SK-N-SH (cell line): ENCODE data around the gene TNFRSF4. TPM values are rescaled to one million over a fixed set of nuclear protein-coding genes. Genes with fewer than 3 reads are reported as not detected.

Experiments used
- CTCF ChIA-PET: fragments of 300-600, 350-600 bp; formaldehyde crosslinking; extraction: SDS; loops from one replicate; lab custom pipeline; 2021; lab: Yijun Ruan, JAX
- POLR2A ChIA-PET: fragments of 350-600 bp; sonication (Branson Sonifier 250); formaldehyde crosslinking; extraction: SDS; loops from one replicate; lab custom pipeline; 2020; ENCODE audit warnings: antibody characterized with exemption, inconsistent platforms; lab: Yijun Ruan, JAX
- DNase-seq: peaks from one replicate; pipeline ENCODE4 v3.0.0; 2012
- H2AFZ ChIP-seq: fragments of 200-600 bp; sonication (generic); 2 replicates; pipeline ENCODE4 v1.8.1; 2016; ENCODE audit warnings: antibody characterized with exemption, mild to moderate bottlenecking, low read depth
- H3F3A ChIP-seq: fragments of 200-600 bp; sonication (generic); replicated peaks from 2 replicates; pipeline ENCODE3; 2016; ENCODE audit warnings: antibody characterized with exemption, mild to moderate bottlenecking; ENCODE audit not compliant: insufficient read depth
- H3K27ac ChIP-seq, 2 experiments: fragments of 200-500 bp in 1 of 2; fragments of 200-600 bp in 1 of 2; sonication (Bioruptor generic) in 1 of 2; sonication (generic), shearing (Covaris generic) in 1 of 2; 2 replicates each; pipeline versions ENCODE4 v1.5.1 to v1.6.1; 2014 to 2016; ENCODE audit warnings: low read depth in 2 of 2, inconsistent platforms in 1 of 2, low read length in 1 of 2, mild to moderate bottlenecking in 1 of 2, mixed read lengths in 1 of 2
- H3K27me3 ChIP-seq: fragments of 200-600 bp; sonication (generic), shearing (Covaris generic); 2 replicates; pipeline ENCODE4 v1.6.1; 2016; ENCODE audit warnings: mixed run types; ENCODE audit not compliant: insufficient read depth
- H3K36me3 ChIP-seq, 2 experiments: fragments of 200-500 bp in 1 of 2; fragments of 200-600 bp in 1 of 2; sonication (Bioruptor generic) in 1 of 2; sonication (generic) in 1 of 2; replicated peaks in 1 of 2; 2 replicates each; pipeline versions ENCODE3 to v1.5.1; 2014 to 2016; ENCODE audit warnings: low read length in 1 of 2, mild to moderate bottlenecking in 1 of 2; ENCODE audit not compliant: insufficient read depth in 2 of 2, control insufficient read depth in 1 of 2
- H3K4me1 ChIP-seq, 2 experiments: fragments of 200-500 bp in 1 of 2; fragments of 200-600 bp in 1 of 2; sonication (Bioruptor generic) in 1 of 2; sonication (generic), shearing (Covaris generic) in 1 of 2; 2 replicates each; pipeline versions ENCODE4 v1.5.1 to v1.6.1; 2014 to 2016; ENCODE audit warnings: low read depth in 1 of 2, low read length in 1 of 2, mixed run types in 1 of 2; ENCODE audit not compliant: insufficient read depth in 2 of 2, control insufficient read depth in 1 of 2
- H3K4me2 ChIP-seq: fragments of 200-600 bp; sonication (generic), shearing (Covaris generic); 2 replicates; pipeline ENCODE4 v1.6.1; 2017; ENCODE audit warnings: mixed run types
- H3K4me3 ChIP-seq, 2 experiments: fragments of 200-500 bp in 1 of 2; fragments of 200-600 bp in 1 of 2; sonication (Bioruptor generic) in 1 of 2; sonication (generic), shearing (Covaris generic) in 1 of 2; 2 replicates each; pipeline versions ENCODE4 v1.5.1 to v1.8.1; 2014 to 2016; ENCODE audit warnings: low read depth in 2 of 2, inconsistent platforms in 1 of 2, low read length in 1 of 2, mild to moderate bottlenecking in 1 of 2, mixed read lengths in 1 of 2, moderate library complexity in 1 of 2
- H3K79me2 ChIP-seq: fragments of 200-600 bp; sonication (generic); 2 replicates; pipeline ENCODE4 v1.8.1; 2017; ENCODE audit warnings: mild to moderate bottlenecking; ENCODE audit not compliant: insufficient read depth
- H3K9ac ChIP-seq: fragments of 200-600 bp; sonication (generic); 2 replicates; pipeline ENCODE4 v1.6.1; 2017; ENCODE audit warnings: mixed run types
- H3K9me2 ChIP-seq: fragments of 200-600 bp; sonication (generic); 2 replicates; pipeline ENCODE4 v1.6.1; 2017; ENCODE audit warnings: mixed run types
- H3K9me3 ChIP-seq: fragments of 200-600 bp; sonication (generic); 2 replicates; pipeline ENCODE4 v1.6.1; 2017; ENCODE audit warnings: mixed run types, mild to moderate bottlenecking, moderate library complexity
- H4K20me1 ChIP-seq: fragments of 200-600 bp; sonication (generic); 2 replicates; pipeline ENCODE4 v1.6.1; 2017; ENCODE audit warnings: mild to moderate bottlenecking, mixed run types; ENCODE audit not compliant: insufficient read depth
- CTCF ChIP-seq: fragments of 200-600 bp; sonication (generic); IDR thresholded peaks from 2 replicates; pipeline ENCODE4 v1.6.1; 2017; ENCODE audit warnings: antibody characterized with exemption, mild to moderate bottlenecking, moderate library complexity
- ELF1 ChIP-seq: IDR thresholded peaks from 2 replicates; pipeline ENCODE4 v1.4.0; 2012
- EP300 ChIP-seq, 2 experiments: IDR thresholded peaks; 2 replicates each; pipeline versions ENCODE4 v1.4.0 to v1.6.1; 2012; ENCODE audit warnings: borderline replicate concordance in 1 of 2, low read depth in 1 of 2, low read length in 1 of 2
- EZH2phosphoT487 ChIP-seq: fragments of 200-600 bp; sonication (generic); IDR thresholded peaks from 2 replicates; pipeline ENCODE4 v1.6.1; 2017; ENCODE audit warnings: low read depth, mixed run types, mild to moderate bottlenecking, antibody characterized with exemption, moderate library complexity, borderline replicate concordance
- FOSL2 ChIP-seq: IDR thresholded peaks from 2 replicates; pipeline ENCODE4 v1.4.0; 2012; ENCODE audit warnings: low read depth, mild to moderate bottlenecking, moderate library complexity, borderline replicate concordance
- GABPA ChIP-seq: IDR thresholded peaks from 2 replicates; pipeline ENCODE4 v1.4.0; 2012; ENCODE audit warnings: low read depth, mild to moderate bottlenecking
- GATA2 ChIP-seq: sonication (generic); formaldehyde crosslinking; IDR thresholded peaks from 2 replicates; pipeline ENCODE4 v1.5.0; 2020; ENCODE audit warnings: mild to moderate bottlenecking, missing genetic modification reagents
- IRF3 ChIP-seq: fragments of 150-350 bp; IDR thresholded peaks from 2 replicates; pipeline ENCODE4 v1.6.1; 2016; ENCODE audit warnings: mild to moderate bottlenecking, low read depth, low read length
- MAX ChIP-seq: IDR thresholded peaks from 2 replicates; pipeline ENCODE4 v1.4.0; 2012; ENCODE audit warnings: low read depth
- MXI1 ChIP-seq: IDR thresholded peaks from 2 replicates; pipeline ENCODE4 v1.6.1; 2012; ENCODE audit warnings: mild to moderate bottlenecking, low read depth, low read length, improper control_type of control experiment
- NFIC ChIP-seq: IDR thresholded peaks from 2 replicates; pipeline ENCODE4 v1.4.0; 2012; ENCODE audit warnings: borderline replicate concordance
- NRF1 ChIP-seq: IDR thresholded peaks from 2 replicates; pipeline ENCODE4 v1.6.1; 2012; ENCODE audit warnings: low read depth, mild to moderate bottlenecking, low read length
- PBX3 ChIP-seq: IDR thresholded peaks from 2 replicates; pipeline ENCODE4; 2012
- SIN3A ChIP-seq: IDR thresholded peaks from 2 replicates; pipeline ENCODE4 v1.6.1; 2012; ENCODE audit warnings: low read depth, mild to moderate bottlenecking, low read length, moderate library complexity, borderline replicate concordance
- SMC3 ChIP-seq: IDR thresholded peaks from 2 replicates; pipeline ENCODE4 v1.6.1; 2012; ENCODE audit warnings: low read depth, low read length, improper control_type of control experiment
- USF1 ChIP-seq: IDR thresholded peaks from 2 replicates; pipeline ENCODE4 v1.4.0; 2012; ENCODE audit warnings: low read depth, borderline replicate concordance
- WGBS: methylation state at CpG from one replicate; pipeline ENCODE4 v1.1.6; 2017; ENCODE audit warnings: low lambda C conversion rate; 5-methylcytosine and 5-hydroxymethylcytosine counted together
- polyA plus RNA-seq, 3 experiments: library from polyadenylated mRNA; depleted of rRNA; stranded (reverse); fragments of >200 nt; gene quantifications; 2 replicates each; pipeline ENCODE4 v1.2.3, GENCODE V29; 2012

TNFRSF4 gene
- polyA plus RNA-seq, 1 of the 3 experiments (the other 2 are of a cell fraction), result not detected

- Histone ChIP-seq H3K4me3 (no peak overlapping the region), H3K27ac (no peak overlapping the region), H3F3A (no peaks in the 10 kb centered on the region), H3K4me1 (no peaks in the 10 kb centered on the region), H3K79me2 (no peaks in the 10 kb centered on the region), H2AFZ (no peak overlapping the region), H3K9me2 (no peaks in the 10 kb centered on the region), H4K20me1 (no peaks in the 10 kb centered on the region), H3K4me2 (no peak overlapping the region), H3K27me3 (no peaks in the 10 kb centered on the region), H3K9ac (no peak overlapping the region), H3K9me3 (no peaks in the 10 kb centered on the region), H3K36me3 (no peaks in the 10 kb centered on the region)
- WGBS, result no CpG with 5 or more reads among the region's 25 CpGs
- TF ChIP-seq FOSL2, result no peak
- TF ChIP-seq EZH2phosphoT487, result no peak
- TF ChIP-seq GATA2 (CRISPR knock-in tag), result no peak
- TF ChIP-seq USF1, result no peak
- no peak for TF ChIP-seq ELF1
- TF ChIP-seq SMC3, result no peak
- no peak for TF ChIP-seq CTCF
- no peak for TF ChIP-seq PBX3
- CTCF ChIA-PET, result interaction anchor here (0.6 kb wide), 1 partner anchor 220 kb away, joined by 3 read pairs; the partner anchor contains the start of gene CCNL2
- POLR2A ChIA-PET, result no interaction called here
- peak; percentile 33 for DNase-seq
These were observed 34.5 kb downstream of the TNFRSF4 start for GRCh38 chr1:1179346-1179982.

- POLR2A ChIA-PET, result no interaction called here
- no peak overlapping the region for H3K27ac ChIP-seq
- TF ChIP-seq SMC3, result no peak
- no peak for TF ChIP-seq IRF3
- no peak for TF ChIP-seq EP300 (IDR thresholded peaks at IDR 0.05; ENCODE audit: borderline replicate concordance in 1 of 2, low read depth in 1 of 2, low read length in 1 of 2)
- no peak for TF ChIP-seq GABPA
- TF ChIP-seq NFIC, result no peak
- TF ChIP-seq CTCF, result no peak
- no peak for TF ChIP-seq ELF1
- no peak for TF ChIP-seq MXI1
- TF ChIP-seq NRF1, result no peak
- TF ChIP-seq USF1, result no peak
- no peak for TF ChIP-seq SIN3A
- TF ChIP-seq MAX, result no peak
- TF ChIP-seq FOSL2, result no peak
These were observed 35.1 kb downstream of the TNFRSF4 start for GRCh38 chr1:1178794-1179331.

More at GRCh38 chr1:1178794-1179331, 35.1 kb downstream of the TNFRSF4 start:
- no peaks in the 10 kb centered on the region for H3K36me3 ChIP-seq
- H4K20me1 ChIP-seq, result no peaks in the 10 kb centered on the region
- H3K4me1 ChIP-seq, result no peaks in the 10 kb centered on the region
- H3K9me2 ChIP-seq, result no peaks in the 10 kb centered on the region
- CTCF ChIA-PET, result no interaction called here
- H3K9me3 ChIP-seq, result no peaks in the 10 kb centered on the region
- WGBS, result 71% methylated on average over 8 of the region's 32 CpGs
- H2AFZ ChIP-seq, result no peak overlapping the region
- no peak overlapping the region for H3K4me3 ChIP-seq
- DNase-seq, result peak; percentile 30
- H3K4me2 ChIP-seq, result no peak overlapping the region
- H3F3A ChIP-seq, result no peaks in the 10 kb centered on the region
- no peaks in the 10 kb centered on the region for H3K79me2 ChIP-seq
- no peaks in the 10 kb centered on the region for H3K27me3 ChIP-seq
- H3K9ac ChIP-seq, result no peak overlapping the region
